Measurements from ENCODE around the gene FOXO6.

The FOXO6 gene

GRCh38 chr1:41357451-41358101 lies 3.7 kb upstream of the FOXO6 start:
- no peak overlapping the region for H3K4me3 ChIP-seq (ENCODE audit: low read length)
- TF ChIP-seq, protein P1, sequence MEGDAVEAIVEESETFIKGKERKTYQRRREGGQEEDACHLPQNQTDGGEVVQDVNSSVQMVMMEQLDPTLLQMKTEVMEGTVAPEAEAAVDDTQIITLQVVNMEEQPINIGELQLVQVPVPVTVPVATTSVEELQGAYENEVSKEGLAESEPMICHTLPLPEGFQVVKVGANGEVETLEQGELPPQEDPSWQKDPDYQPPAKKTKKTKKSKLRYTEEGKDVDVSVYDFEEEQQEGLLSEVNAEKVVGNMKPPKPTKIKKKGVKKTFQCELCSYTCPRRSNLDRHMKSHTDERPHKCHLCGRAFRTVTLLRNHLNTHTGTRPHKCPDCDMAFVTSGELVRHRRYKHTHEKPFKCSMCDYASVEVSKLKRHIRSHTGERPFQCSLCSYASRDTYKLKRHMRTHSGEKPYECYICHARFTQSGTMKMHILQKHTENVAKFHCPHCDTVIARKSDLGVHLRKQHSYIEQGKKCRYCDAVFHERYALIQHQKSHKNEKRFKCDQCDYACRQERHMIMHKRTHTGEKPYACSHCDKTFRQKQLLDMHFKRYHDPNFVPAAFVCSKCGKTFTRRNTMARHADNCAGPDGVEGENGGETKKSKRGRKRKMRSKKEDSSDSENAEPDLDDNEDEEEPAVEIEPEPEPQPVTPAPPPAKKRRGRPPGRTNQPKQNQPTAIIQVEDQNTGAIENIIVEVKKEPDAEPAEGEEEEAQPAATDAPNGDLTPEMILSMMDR (conservative IDR thresholded peaks at IDR 0.05; ENCODE audit: low read depth, low read length): no peak
- DNase-seq (ENCODE audit: low read depth): peak; percentile 46

- TF ChIP-seq, protein P1 (conservative IDR thresholded peaks at IDR 0.05; ENCODE audit: low read depth, low read length): no peak
- DNase-seq (ENCODE audit: low read depth): no peak
- no peak overlapping the region for H3K4me3 ChIP-seq (ENCODE audit: low read length)
Measured at GRCh38 chr1:41358131-41359021, 2.9 kb upstream of the FOXO6 start.

DNA sequence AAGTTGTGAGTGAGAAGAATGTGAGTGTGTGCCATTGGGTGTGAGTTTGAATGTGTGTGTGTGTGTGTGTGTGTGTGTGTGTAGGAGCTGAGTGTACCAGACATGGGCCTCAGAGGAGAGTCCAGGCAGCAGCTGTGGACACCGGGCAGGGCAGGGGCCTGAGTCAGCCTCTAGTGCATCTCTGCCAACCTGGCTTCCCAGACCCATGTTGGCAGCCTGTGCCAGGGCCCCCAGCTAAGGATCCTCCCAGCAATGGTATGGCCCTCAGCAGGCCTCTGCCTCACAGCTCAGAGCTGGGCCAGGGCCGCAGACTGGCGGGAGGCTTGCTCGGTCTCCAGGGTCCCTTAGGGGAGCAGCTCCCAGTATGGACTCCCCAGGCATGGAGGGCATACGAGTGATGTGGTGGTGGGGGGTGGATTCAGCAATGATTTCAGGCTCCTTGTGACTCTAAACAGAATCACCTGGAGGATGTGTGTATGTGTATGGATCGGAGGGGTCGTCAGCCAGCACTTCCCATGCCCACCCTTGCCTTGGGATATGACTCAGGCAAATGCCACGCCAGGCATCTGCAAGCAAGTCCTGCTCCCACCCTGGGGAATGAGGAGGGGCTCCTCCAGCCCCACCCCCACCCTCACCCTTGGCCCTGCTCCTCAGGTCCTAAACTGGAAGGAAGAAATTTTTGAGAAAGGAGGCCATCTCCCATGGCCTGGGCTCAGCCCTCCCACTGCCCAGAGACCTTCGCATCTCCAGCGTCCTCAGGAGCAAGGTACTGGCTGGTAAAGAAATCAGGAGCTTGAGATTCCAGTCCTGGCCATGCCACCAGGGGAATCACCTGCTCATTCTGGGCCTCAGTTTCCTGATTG lies 1.8 kb upstream of the FOXO6 start:
- DNase-seq (ENCODE audit: low read depth): peak; percentile 55
- TF ChIP-seq, protein P1 (conservative IDR thresholded peaks at IDR 0.05; ENCODE audit: low read depth, low read length): no peak
- H3K4me3 ChIP-seq (ENCODE audit: low read length): no peak overlapping the region

GRCh38 chr1:41360074-41360785 lies 1.0 kb upstream of the FOXO6 start:
- TF ChIP-seq, protein P1 (conservative IDR thresholded peaks at IDR 0.05; ENCODE audit: low read depth, low read length): no peak
- H3K4me3 ChIP-seq (ENCODE audit: low read length): peak overlapping the region; percentile 7
- peak; percentile 81 for DNase-seq (ENCODE audit: low read depth)

- TF ChIP-seq, protein P1 (conservative IDR thresholded peaks at IDR 0.05; ENCODE audit: low read depth, low read length): no peak
- no peak for DNase-seq (ENCODE audit: low read depth)
- peak overlapping the region; percentile 78 for H3K4me3 ChIP-seq (ENCODE audit: low read length)
Measured at GRCh38 chr1:41361495-41362356, 492 bp downstream of the FOXO6 start.

DNA sequence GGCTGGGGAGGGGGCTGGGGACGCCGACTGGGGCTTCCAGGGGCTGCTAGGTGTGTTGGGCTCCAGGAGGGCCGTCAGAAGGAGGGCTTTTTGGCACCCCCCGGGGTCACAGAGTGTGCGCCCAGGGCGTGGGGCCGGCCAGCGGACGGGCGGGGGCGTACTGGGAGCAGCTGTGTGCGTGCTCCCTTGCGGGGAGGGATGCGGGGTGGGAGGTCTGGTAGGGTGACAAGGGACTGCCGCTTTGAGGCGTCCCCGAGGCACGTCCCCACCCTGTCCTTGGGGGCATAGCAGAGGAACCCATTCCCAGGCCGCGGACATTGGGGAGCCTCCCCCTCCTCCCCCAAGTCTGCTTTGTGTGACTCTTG lies 1.1 kb downstream of the FOXO6 start:
- TF ChIP-seq, protein P1 (conservative IDR thresholded peaks at IDR 0.05; ENCODE audit: low read depth, low read length): no peak
- DNase-seq (ENCODE audit: low read depth): no peak
- peak overlapping the region; percentile 78 for H3K4me3 ChIP-seq (ENCODE audit: low read length)
